CD14-positive monocyte (primary cell): Measurements from ENCODE around the gene HORMAD2. TPM values are rescaled to one million over a fixed set of nuclear protein-coding genes. Genes with fewer than 3 reads are reported as not detected.

Experiments
- DNase-seq, 3 donors: peaks; one replicate each; pipeline ENCODE4 v3.0.0-alpha.2; 2011 to 2022
- H2AFZ ChIP-seq: 2 replicates; pipeline ENCODE4 v1.6.0; 2012; ENCODE audit warnings: mild to moderate bottlenecking, low read depth, low read length, inconsistent platforms; ENCODE audit not compliant: insufficient read depth, poor library complexity, severe bottlenecking
- H3K27ac ChIP-seq, 2 donors: 1 replicate in 1 of 2; 2 replicates in 1 of 2; pipeline ENCODE4 v1.5.1; 2012 to 2013; ENCODE audit warnings: low read length in 2 of 2, control low read depth in 1 of 2, inconsistent platforms in 1 of 2, low read depth in 1 of 2, mild to moderate bottlenecking in 1 of 2
- H3K27me3 ChIP-seq, 2 donors: one replicate each; pipeline versions ENCODE4 v1.6.0 to v1.6.1; 2011 to 2013; ENCODE audit warnings: low read length in 2 of 2; ENCODE audit not compliant: control insufficient read depth in 2 of 2, insufficient read depth in 2 of 2
- H3K36me3 ChIP-seq, 2 donors: replicated peaks in 1 of 2; 1 replicate in 1 of 2; 2 replicates in 1 of 2; pipeline versions ENCODE4 v1.5.1 to v1.6.1; 2012 to 2013; ENCODE audit warnings: low read length in 2 of 2, control low read depth in 1 of 2, inconsistent platforms in 1 of 2, mild to moderate bottlenecking in 1 of 2; ENCODE audit not compliant: insufficient read depth in 2 of 2, control insufficient read depth in 1 of 2
- H3K4me1 ChIP-seq, 2 donors: 1 replicate in 1 of 2; 2 replicates in 1 of 2; pipeline versions ENCODE4 v1.5.1 to v1.6.1; 2012 to 2013; ENCODE audit warnings: low read length in 2 of 2, control low read depth in 1 of 2, inconsistent platforms in 1 of 2, mild to moderate bottlenecking in 1 of 2, moderate library complexity in 1 of 2; ENCODE audit not compliant: insufficient read depth in 2 of 2, control insufficient read depth in 1 of 2
- H3K4me2 ChIP-seq: replicated peaks from 2 replicates; pipeline ENCODE3; 2012; ENCODE audit warnings: low read length, moderate library complexity, mild to moderate bottlenecking; ENCODE audit not compliant: poor library complexity, severe bottlenecking; ENCODE audit errors: extremely low read depth
- H3K4me3 ChIP-seq, 3 experiments: fragments of 200-600 bp in 1 of 3; sonication (generic) in 1 of 3; replicated peaks in 1 of 3; 1 replicate in 2 of 3; 2 replicates in 1 of 3; pipeline ENCODE4 v1.5.1; 2011 to 2013; ENCODE audit warnings: low read length in 3 of 3, mild to moderate bottlenecking in 3 of 3, control low read depth in 2 of 3, low read depth in 2 of 3, inconsistent platforms in 1 of 3, moderate library complexity in 1 of 3
- H3K79me2 ChIP-seq: 2 replicates; pipeline ENCODE4 v1.6.0; 2012; ENCODE audit warnings: mild to moderate bottlenecking, control low read depth, inconsistent platforms, low read length, moderate library complexity; ENCODE audit not compliant: insufficient read depth
- H3K9ac ChIP-seq: 2 replicates; pipeline ENCODE4 v1.6.0; 2017; ENCODE audit warnings: low read length, mild to moderate bottlenecking; ENCODE audit not compliant: insufficient read depth, poor library complexity, severe bottlenecking
- H3K9me3 ChIP-seq, 2 donors: replicated peaks in 1 of 2; 1 replicate in 1 of 2; 2 replicates in 1 of 2; pipeline versions ENCODE4 v1.5.1 to v1.6.1; 2012 to 2013; ENCODE audit warnings: low read length in 2 of 2, control low read depth in 1 of 2; ENCODE audit not compliant: control insufficient read depth in 1 of 2, insufficient read depth in 1 of 2
- H4K20me1 ChIP-seq: 2 replicates; pipeline ENCODE4 v1.6.0; 2012; ENCODE audit warnings: mild to moderate bottlenecking, low read length, control low read depth, moderate library complexity; ENCODE audit not compliant: insufficient read depth
- H3K27ac Mint-ChIP-seq, 7 donors: one replicate each; pipeline ENCODE4 v1.8.0; 2020; ENCODE audit warnings: mild to moderate bottlenecking in 7 of 7, mixed read lengths in 7 of 7, moderate library complexity in 6 of 7, inconsistent platforms in 2 of 7
- H3K27me3 Mint-ChIP-seq, 3 donors: one replicate each; pipeline ENCODE4 v1.8.0; 2021 to 2022; ENCODE audit warnings: low read depth in 3 of 3, mild to moderate bottlenecking in 3 of 3, mixed read lengths in 3 of 3, moderate library complexity in 3 of 3, inconsistent platforms in 1 of 3
- H3K36me3 Mint-ChIP-seq, 2 donors: one replicate each; pipeline ENCODE4 v1.8.0; 2020; ENCODE audit warnings: mixed read lengths in 2 of 2, inconsistent platforms in 1 of 2, mild to moderate bottlenecking in 1 of 2
- H3K4me1 Mint-ChIP-seq: one replicate; pipeline ENCODE4 v1.8.0; 2020; ENCODE audit warnings: mild to moderate bottlenecking, mixed read lengths
- H3K4me3 Mint-ChIP-seq, 2 donors: one replicate each; pipeline ENCODE4 v1.8.0; 2020; ENCODE audit warnings: mild to moderate bottlenecking in 2 of 2, mixed read lengths in 2 of 2, moderate library complexity in 1 of 2
- H3K9me3 Mint-ChIP-seq, 7 donors: one replicate each; pipeline ENCODE4 v1.8.0; 2020 to 2022; ENCODE audit warnings: mixed read lengths in 7 of 7, mild to moderate bottlenecking in 6 of 7, moderate library complexity in 6 of 7, inconsistent platforms in 2 of 7
- WGBS: methylation state at CpG from one replicate; pipeline ENCODE4 v1.1.5; 2013; ENCODE audit warnings: missing lambda C conversion rate; ENCODE audit not compliant: insufficient coverage; 5-methylcytosine and 5-hydroxymethylcytosine counted together
- intact Hi-C, 2 donors: fragments of 100-400 bp; cut with micrococcal nuclease; formaldehyde crosslinking; loops; one replicate each; pipeline versions ENCODE4 v1.15.0 to v1.15.1; 2023
- polyA plus RNA-seq, 3 donors: library from polyadenylated mRNA; depleted of rRNA in 1 of 3; unstranded in 2 of 3; stranded (reverse) in 1 of 3; fragments of 300-500 nt in 2 of 3; fragments of >200 nt in 1 of 3; fragmentation: Illumina TruSeq in 2 of 3; gene quantifications; 1 replicate in 2 of 3; 2 replicates in 1 of 3; pipeline ENCODE4 v1.2.3, GENCODE V29; 2012 to 2021
- TF ChIP-seq, protein P1 (sequence below): fragments of 200-600 bp; IDR thresholded peaks from one replicate; pipeline ENCODE4 v1.8.0; 2022; ENCODE audit warnings: antibody characterized with exemption, mild to moderate bottlenecking

Gene HORMAD2
- polyA plus RNA-seq, 3 donors: not detected

DNA sequence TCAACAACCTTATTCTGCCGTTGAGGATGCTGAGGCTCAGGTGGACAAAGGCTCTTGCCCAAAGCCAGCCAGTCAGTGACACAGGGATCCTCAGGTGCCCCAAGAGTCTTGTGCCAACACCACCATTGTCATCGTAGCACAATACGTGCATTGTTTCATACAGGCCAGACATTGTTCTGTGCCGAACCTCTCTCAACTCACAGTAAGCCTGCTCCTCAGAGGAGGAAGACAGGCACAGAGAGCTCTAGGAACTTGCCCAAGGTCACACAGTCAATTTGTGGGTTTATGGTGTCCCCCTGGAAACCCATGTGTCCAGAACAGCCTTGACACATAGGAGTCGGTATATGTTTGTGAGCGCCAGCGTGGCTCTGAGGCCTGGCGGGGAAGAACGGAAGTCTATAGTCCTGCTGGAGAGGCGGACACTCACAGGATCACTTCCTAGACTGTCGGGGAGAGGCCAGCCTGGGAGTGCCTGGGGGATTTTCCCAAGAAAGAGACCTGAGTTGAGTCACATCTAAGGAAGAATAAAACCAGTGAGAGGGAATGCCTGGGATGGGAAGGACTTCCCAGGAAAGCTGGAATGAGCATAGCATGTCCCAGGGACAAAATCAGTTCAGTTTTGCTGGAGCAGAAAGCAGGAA lies 146.0 kb downstream of the HORMAD2 start:
- Histone ChIP-seq H3K9ac (no peak overlapping the region), H2AFZ (no peak overlapping the region), H3K4me3 (no peak overlapping the region), H3K27me3 (peaks cover 0 to 12% of the 10 kb centered on the region in 2 donors), H4K20me1 (no peaks in the 10 kb centered on the region), H3K9me3 (no peaks in the 10 kb centered on the region), H3K36me3 (no peaks in the 10 kb centered on the region), H3K79me2 (no peaks in the 10 kb centered on the region), H3K27ac (no peak overlapping the region), H3K4me2 (no peak overlapping the region), H3K4me1 (peaks cover under 1 to 4% of the 10 kb centered on the region in 2 donors)
- Mint-ChIP-seq H3K36me3 (no peaks in the 10 kb centered on the region), H3K4me1 (peaks cover 3% of the 10 kb centered on the region), H3K27me3 (peaks cover 10 to 34% (median 24%) of the 10 kb centered on the region in 3 donors), H3K27ac (no peak overlapping the region), H3K9me3 (peaks cover 0 to 4% (median 4%) of the 10 kb centered on the region in 7 donors), H3K4me3 (peak overlapping the region in 1 of 2 donors; percentile 31)
- intact Hi-C loops: no loop called here
- WGBS: 95% methylated on average over 11 of the region's 11 CpGs
- TF ChIP-seq, protein P1, sequence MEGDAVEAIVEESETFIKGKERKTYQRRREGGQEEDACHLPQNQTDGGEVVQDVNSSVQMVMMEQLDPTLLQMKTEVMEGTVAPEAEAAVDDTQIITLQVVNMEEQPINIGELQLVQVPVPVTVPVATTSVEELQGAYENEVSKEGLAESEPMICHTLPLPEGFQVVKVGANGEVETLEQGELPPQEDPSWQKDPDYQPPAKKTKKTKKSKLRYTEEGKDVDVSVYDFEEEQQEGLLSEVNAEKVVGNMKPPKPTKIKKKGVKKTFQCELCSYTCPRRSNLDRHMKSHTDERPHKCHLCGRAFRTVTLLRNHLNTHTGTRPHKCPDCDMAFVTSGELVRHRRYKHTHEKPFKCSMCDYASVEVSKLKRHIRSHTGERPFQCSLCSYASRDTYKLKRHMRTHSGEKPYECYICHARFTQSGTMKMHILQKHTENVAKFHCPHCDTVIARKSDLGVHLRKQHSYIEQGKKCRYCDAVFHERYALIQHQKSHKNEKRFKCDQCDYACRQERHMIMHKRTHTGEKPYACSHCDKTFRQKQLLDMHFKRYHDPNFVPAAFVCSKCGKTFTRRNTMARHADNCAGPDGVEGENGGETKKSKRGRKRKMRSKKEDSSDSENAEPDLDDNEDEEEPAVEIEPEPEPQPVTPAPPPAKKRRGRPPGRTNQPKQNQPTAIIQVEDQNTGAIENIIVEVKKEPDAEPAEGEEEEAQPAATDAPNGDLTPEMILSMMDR: no peak
- DNase-seq: no peak

Other genes starting within 250 kb of the HORMAD2 start
- 10 to 100 TPM; 23.8 to 77.2 (median 39.6) TPM for gene ASCC2, start 242.2 kb upstream of the HORMAD2 start, polyA plus RNA-seq
- 10 to 100 TPM; 23.4 to 86.1 (median 30.2) TPM for gene MTMR3, start 197.3 kb upstream of the HORMAD2 start, polyA plus RNA-seq
- 1 to 10 TPM in 1 of 3 donors, not detected in 2; 7.0 TPM for gene LIF, start 166.3 kb downstream of the HORMAD2 start, polyA plus RNA-seq
- gene OSM, start 186.4 kb downstream of the HORMAD2 start, polyA plus RNA-seq: 100 to 1,000 TPM in 2 of 3 donors, 10 to 100 TPM in 1; 48.0 to 295 (median 146) TPM
- gene CASTOR1, start 209.0 kb downstream of the HORMAD2 start, polyA plus RNA-seq: 10 to 100 TPM in 1 of 3 donors, 1 to 10 TPM in 2; 6.4 to 15.5 (median 6.5) TPM
- gene TBC1D10A, start 246.5 kb downstream of the HORMAD2 start, polyA plus RNA-seq: 10 to 100 TPM; 13.4 to 38.3 (median 21.8) TPM